IMR-90 (cell line): ENCODE results near the gene ALOX5AP. TPM values are rescaled to one million over a fixed set of nuclear protein-coding genes. Genes with fewer than 3 reads are reported as not detected.
A peak's percentile ranks its signal among the peaks of the same experiment; 100 is the strongest.

Experiments
- ATAC-seq: fragments of 200-7000 bp; cut with Tn5 transposase; 2 replicates; pipeline ENCODE4 v1.9.1; 2020; ENCODE audit warnings: low read depth, mild to moderate bottlenecking, moderate library complexity
- BruUV-seq: library from RNA; stranded (reverse); fragments of 400-500 nt; replicated peaks from 2 replicates; lab custom pipeline; 2021; lab: Mats Ljungman, UMichigan
- CTCF ChIA-PET: fragments of 300-600 bp; formaldehyde crosslinking; extraction: SDS; loops from one replicate; lab custom pipeline; 2021; ENCODE audit warnings: antibody characterized with exemption; lab: Yijun Ruan, JAX
- POLR2A ChIA-PET: fragments of 300-600 bp; sonication (Branson Sonifier 250); formaldehyde crosslinking; loops from one replicate; lab custom pipeline; 2022; ENCODE audit warnings: antibody characterized with exemption; ENCODE audit not compliant: unreplicated experiment; lab: Charles Lee
- DNase-seq: peaks from one replicate; pipeline ENCODE4 v3.0.0; 2013
- H2AFZ ChIP-seq: replicated peaks from 2 replicates; pipeline ENCODE3; 2013; ENCODE audit warnings: low read length, mild to moderate bottlenecking; ENCODE audit not compliant: poor library complexity
- H2AK5ac ChIP-seq: 2 replicates; pipeline ENCODE4 v1.6.1; 2013; ENCODE audit warnings: low read depth, low read length, inconsistent platforms
- H2AK9ac ChIP-seq: replicated peaks from 2 replicates; pipeline ENCODE3; 2013; ENCODE audit warnings: mild to moderate bottlenecking, low read depth, low read length, moderate library complexity; ENCODE audit not compliant: poor library complexity
- H2BK120ac ChIP-seq: 2 replicates; pipeline ENCODE4 v1.6.1; 2013; ENCODE audit warnings: low read depth, low read length, inconsistent platforms
- H2BK15ac ChIP-seq: 3 replicates; pipeline ENCODE4 v1.6.1; 2013; ENCODE audit warnings: low read depth, low read length, inconsistent platforms
- H2BK20ac ChIP-seq: 2 replicates; pipeline ENCODE4 v1.6.1; 2013; ENCODE audit warnings: low read depth, mild to moderate bottlenecking, inconsistent platforms, low read length, moderate library complexity
- H2BK5ac ChIP-seq: 2 replicates; pipeline ENCODE4 v1.6.1; 2013; ENCODE audit warnings: mild to moderate bottlenecking, low read depth, low read length, inconsistent platforms; ENCODE audit not compliant: poor library complexity, severe bottlenecking
- H3K14ac ChIP-seq: replicated peaks from 2 replicates; pipeline ENCODE4 v1.6.1; 2013; ENCODE audit warnings: low read depth, low read length, inconsistent platforms
- H3K18ac ChIP-seq: 2 replicates; pipeline ENCODE4 v1.6.1; 2013; ENCODE audit warnings: low read depth, low read length, control low read depth
- H3K23ac ChIP-seq: 2 replicates; pipeline ENCODE4 v1.6.1; 2013; ENCODE audit warnings: low read depth, low read length, inconsistent platforms
- H3K27ac ChIP-seq: 2 replicates; pipeline ENCODE4 v1.5.1; 2013; ENCODE audit warnings: mild to moderate bottlenecking, control low read depth, low read length; ENCODE audit not compliant: insufficient read depth
- H3K27me3 ChIP-seq: 2 replicates; pipeline ENCODE4 v1.6.1; 2013; ENCODE audit warnings: low read length; ENCODE audit not compliant: control insufficient read depth, insufficient read depth
- H3K36me3 ChIP-seq: 2 replicates; pipeline ENCODE4 v1.6.1; 2013; ENCODE audit warnings: low read length, mixed read lengths; ENCODE audit not compliant: control insufficient read depth, insufficient read depth
- H3K4ac ChIP-seq: 2 replicates; pipeline ENCODE4 v1.6.1; 2013; ENCODE audit warnings: low read depth, low read length, inconsistent platforms
- H3K4me1 ChIP-seq: 2 replicates; pipeline ENCODE4 v1.6.1; 2013; ENCODE audit warnings: low read length, mixed read lengths; ENCODE audit not compliant: control insufficient read depth, insufficient read depth
- H3K4me2 ChIP-seq: 2 replicates; pipeline ENCODE4 v1.6.1; 2013; ENCODE audit warnings: low read depth, mild to moderate bottlenecking, control low read depth, low read length, moderate library complexity
- H3K4me3 ChIP-seq: 2 replicates; pipeline ENCODE4 v1.5.1; 2013; ENCODE audit warnings: low read depth, mild to moderate bottlenecking, control low read depth, low read length, moderate library complexity; ENCODE audit not compliant: insufficient read depth
- H3K56ac ChIP-seq: 2 replicates; pipeline ENCODE4 v1.6.1; 2013; ENCODE audit warnings: low read length, inconsistent platforms; ENCODE audit not compliant: insufficient read depth; ENCODE audit errors: extremely low read depth
- H3K79me1 ChIP-seq, 2 experiments: 2 replicates each; pipeline ENCODE4 v1.6.1; 2013; ENCODE audit warnings: low read length in 2 of 2, inconsistent platforms in 1 of 2, low read depth in 1 of 2
- H3K9ac ChIP-seq: 2 replicates; pipeline ENCODE4 v1.6.1; 2013; ENCODE audit warnings: low read depth, low read length, control low read depth
- H3K9me1 ChIP-seq: 2 replicates; pipeline ENCODE4 v1.6.1; 2013; ENCODE audit warnings: low read length, inconsistent platforms; ENCODE audit not compliant: insufficient read depth
- H3K9me3 ChIP-seq: 2 replicates; pipeline ENCODE4 v1.6.1; 2013; ENCODE audit warnings: low read length; ENCODE audit not compliant: control insufficient read depth, insufficient read depth
- H4K20me1 ChIP-seq: 2 replicates; pipeline ENCODE4 v1.6.1; 2013; ENCODE audit warnings: low read length, inconsistent platforms; ENCODE audit not compliant: insufficient read depth
- H4K5ac ChIP-seq: 2 replicates; pipeline ENCODE4 v1.6.1; 2013; ENCODE audit warnings: mild to moderate bottlenecking, low read depth, low read length, control low read depth
- H4K8ac ChIP-seq, 2 experiments: 2 replicates each; pipeline ENCODE4 v1.6.1; 2013; ENCODE audit warnings: low read depth in 2 of 2, low read length in 2 of 2, control low read depth in 1 of 2, inconsistent platforms in 1 of 2
- H4K91ac ChIP-seq: 2 replicates; pipeline ENCODE4 v1.6.1; 2013; ENCODE audit warnings: low read depth, low read length, inconsistent platforms; ENCODE audit not compliant: insufficient read depth
- MXI1 ChIP-seq: IDR thresholded peaks from 2 replicates; pipeline ENCODE4 v1.6.1; 2012; ENCODE audit warnings: low read depth, mild to moderate bottlenecking, low read length, moderate library complexity, borderline replicate concordance
- RCOR1 ChIP-seq: IDR thresholded peaks from 2 replicates; pipeline ENCODE4 v1.6.1; 2012; ENCODE audit warnings: mild to moderate bottlenecking, low read length, improper control_type of control experiment; ENCODE audit not compliant: insufficient replicate concordance
- whole genome bisulfite sequencing, 2 experiments: methylation state at CpG; one replicate each; pipeline versions ENCODE4 v1.1.5 to v1.1.7; 2013; ENCODE audit warnings: missing lambda C conversion rate in 2 of 2; ENCODE audit not compliant: insufficient read length in 1 of 2; ENCODE audit errors: extremely low coverage in 2 of 2; 5-methylcytosine and 5-hydroxymethylcytosine counted together
- dilution Hi-C: fragments of 300-500 bp; cut with HindIII; formaldehyde crosslinking; loops from one replicate; pipeline ENCODE4 v1.14.3; 2018; ENCODE audit warnings: low sequenced_read_pairs; ENCODE audit not compliant: unreplicated experiment
- in situ Hi-C: fragments of 300-500 bp; cut with MboI; formaldehyde crosslinking; loops from 3 replicates; pipeline ENCODE4 v1.14.3; 2019; ENCODE audit warnings: low sequenced_read_pairs, inconsistent platforms, mixed read lengths
- intact Hi-C: fragments of 100-400 bp; cut with micrococcal nuclease; formaldehyde crosslinking; loops from 2 replicates; pipeline ENCODE4 v1.10.0; 2022
- polyA plus RNA-seq, 3 experiments: library from polyadenylated mRNA; depleted of rRNA; stranded (reverse); fragments of >200 nt; gene quantifications; 2 replicates each; pipeline ENCODE4 v1.2.3, GENCODE V29; 2012; ENCODE audit warnings: low replicate concordance in 1 of 3
- total RNA-seq: library from RNA; depleted of rRNA; stranded (reverse); fragments of >200 nt; gene quantifications from 2 replicates; pipeline ENCODE4 v1.2.3, GENCODE V29; 2012

ALOX5AP gene
- total and polyA plus RNA-seq, 2 of the 4 experiments (the other 2 are of a cell fraction), result 0.62 TPM; not detected in 1

GRCh38 chr13:30735872-30736175 lies 481 bp downstream of the ALOX5AP start:
- H2AK5ac ChIP-seq, result no peak overlapping the region
- no peak overlapping the region for H3K56ac ChIP-seq
- no peak overlapping the region for H3K23ac ChIP-seq
- H3K79me1 ChIP-seq, result no peaks in the 10 kb centered on the region
- no TSS peak for BruUV-seq
- CTCF ChIA-PET, result interaction anchor here (0.7 kb wide), 1 partner anchor 343 kb away, joined by 4 read pairs; no protein-coding TSS in a partner anchor
- H3K27ac ChIP-seq, result no peak overlapping the region
- no peak overlapping the region for H2BK5ac ChIP-seq
- intact Hi-C loops (no loop called here), in situ Hi-C loops (no loop called here), dilution Hi-C loops (no loop called here)
- peaks cover 9% of the 10 kb centered on the region for H3K27me3 ChIP-seq
- no peak overlapping the region for H3K9ac ChIP-seq
- no peak overlapping the region for H4K91ac ChIP-seq
- H4K5ac ChIP-seq, result no peak overlapping the region
- no peak overlapping the region for H2AFZ ChIP-seq
- no peak overlapping the region; a peak in 1 of 4 replicates for H4K8ac ChIP-seq
- no CpG with 5 or more reads among the region's 2 CpGs for WGBS, 2 experiments
- POLR2A ChIA-PET, result no interaction called here
- no peaks in the 10 kb centered on the region for H3K36me3 ChIP-seq
- no peak for DNase-seq
- no peaks in the 10 kb centered on the region for H4K20me1 ChIP-seq
- no peak overlapping the region for H2BK20ac ChIP-seq
- no peak for ATAC-seq
- no peak overlapping the region for H2AK9ac ChIP-seq
- no peak overlapping the region for H3K4me3 ChIP-seq
- H3K9me1 ChIP-seq, result peaks cover 5% of the 10 kb centered on the region; the same call in 1 of the 2 replicates
- H2BK120ac ChIP-seq, result no peak overlapping the region
- no peak overlapping the region for H3K14ac ChIP-seq
- no peak overlapping the region for H3K4me2 ChIP-seq
- H3K4ac ChIP-seq, result no peak overlapping the region
- no peak overlapping the region for H3K18ac ChIP-seq
- peak overlapping the region; percentile 17; the same call in 1 of the 3 replicates for H2BK15ac ChIP-seq
- no peaks in the 10 kb centered on the region for H3K9me3 ChIP-seq
- TF ChIP-seq MXI1 (no peak), RCOR1 (no peak)
- H3K4me1 ChIP-seq, result peaks cover 15% of the 10 kb centered on the region
